Psoas muscle (tissue), 8 donors: ENCODE measurements around the gene MOB3B. TPM values are rescaled to one million over a fixed set of nuclear protein-coding genes. Genes with fewer than 3 reads are reported as not detected.

Source experiments
- ATAC-seq, 4 donors: fragments of 200-7000 bp; cut with Tn5 transposase; one replicate each; pipeline ENCODE4 v1.9.1; 2020; ENCODE audit warnings: moderate library complexity in 3 of 4, mild to moderate bottlenecking in 2 of 4
- DNase-seq, 2 donors: peaks; one replicate each; pipeline ENCODE4 v3.0.0-alpha.2; 2020
- H3K27ac ChIP-seq: fragments of 200-600 bp; one replicate; pipeline ENCODE4 v1.8.0; 2022
- H3K27me3 ChIP-seq, 3 donors: fragments of 200-600 bp in 1 of 3; one replicate each; pipeline versions ENCODE4 v1.6.1 to v1.8.0; 2013 to 2022; ENCODE audit warnings: low read length in 2 of 3, mild to moderate bottlenecking in 2 of 3, moderate library complexity in 1 of 3; ENCODE audit not compliant: insufficient read depth in 3 of 3
- H3K36me3 ChIP-seq, 2 donors: fragments of 200-600 bp in 1 of 2; one replicate each; pipeline versions ENCODE4 v1.6.1 to v1.8.0; 2013 to 2022; ENCODE audit warnings: low read depth in 1 of 2, mild to moderate bottlenecking in 1 of 2, moderate library complexity in 1 of 2; ENCODE audit not compliant: insufficient read depth in 1 of 2
- H3K4me1 ChIP-seq: fragments of 200-600 bp; one replicate; pipeline ENCODE4 v1.8.0; 2022
- H3K4me3 ChIP-seq: fragments of 200-600 bp; one replicate; pipeline ENCODE4 v1.8.0; 2022; ENCODE audit warnings: mild to moderate bottlenecking
- H3K9me3 ChIP-seq: fragments of 200-600 bp; one replicate; pipeline ENCODE4 v1.8.0; 2022
- WGBS, 3 donors: extraction: QIAGEN DNeasy Blood & Tissue Kit; methylation state at CpG; one replicate each; pipeline versions ENCODE4 v1.1.6 to v1.1.7; 2013; 5-methylcytosine and 5-hydroxymethylcytosine counted together
- intact Hi-C, 2 donors: fragments of 100-400 bp; cut with DNase I; formaldehyde crosslinking; loops; one replicate each; pipeline versions ENCODE4 v1.11.0 to v1.14.2; 2022
- polyA plus RNA-seq, 3 donors: library from polyadenylated mRNA; stranded (reverse); fragments of 200-250 nt; gene quantifications; one replicate each; pipeline ENCODE4 v1.2.3, GENCODE V29; 2013
- total RNA-seq, 4 donors: library from RNA; stranded (reverse); fragmentation: NEBNext Ultra II Directional in 2 of 4; extraction: Animal tissue kit (Norgen Biotek cat#: 25700) in 2 of 4; gene quantifications; one replicate each; pipeline versions ENCODE4 v1.2.1 to v1.2.4, GENCODE V29; 2021 to 2023
- TF ChIP-seq, protein P1 (sequence below): fragments of 200-600 bp; IDR thresholded peaks from one replicate; pipeline ENCODE4 v1.8.0; 2022; ENCODE audit warnings: antibody characterized with exemption
- donor health status: healthy with polysubstance abuse.
- donor health status: DM: no; HTN: no; CAD: no; lungs with moderate emphysema.
- donor health status: Bipolar disorder and iron deficiency.
- donor health status: healthy.
- donor health status: DM: yes; HTN: yes; CAD: no.
- donor health status: DM: no; HTN: no; CAD: no.
- donor health status: DM: no; HTN: no; CAD: no.
- donor health status: DM: yes; HTN: yes; CAD: no.

The MOB3B gene
- total and polyA plus RNA-seq, 7 donors, result 0.57 to 4.5 (median 1.8) TPM

DNA sequence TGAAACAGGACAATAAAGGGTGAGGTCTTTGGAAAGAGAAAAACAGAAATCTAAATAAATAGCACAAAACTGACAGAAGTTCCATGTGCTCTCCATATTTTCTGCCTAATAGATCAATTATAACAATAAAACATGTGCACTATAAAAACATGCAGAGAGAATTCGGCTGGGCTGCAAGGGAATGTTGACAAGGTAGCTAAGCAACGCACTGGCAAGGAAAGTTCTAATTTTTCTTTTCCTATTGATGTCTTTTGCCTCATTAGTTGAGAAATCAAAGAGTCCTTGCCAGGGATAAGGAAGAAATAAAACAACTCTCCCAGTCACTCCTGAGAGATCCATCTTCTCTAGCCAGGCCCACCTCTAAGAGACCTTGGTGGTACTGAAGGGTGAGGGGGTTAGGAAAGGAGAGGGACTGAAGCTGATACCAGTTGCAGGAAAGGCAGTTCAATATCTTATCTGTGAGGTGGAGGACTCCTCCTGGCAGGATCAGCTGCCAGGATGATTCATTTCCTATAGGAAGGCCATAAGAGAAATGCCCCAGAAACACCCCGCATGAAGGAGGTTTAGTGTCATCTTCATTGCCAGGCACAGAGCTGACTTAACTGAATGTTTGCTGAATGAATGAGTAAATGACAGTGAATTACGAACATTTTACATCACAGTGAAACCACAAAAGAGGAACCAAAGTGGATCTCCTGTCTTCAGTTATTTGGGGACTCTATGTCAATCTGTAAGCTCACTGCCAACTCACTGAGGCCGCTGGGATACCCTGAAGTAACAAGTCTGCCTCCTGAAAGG, 69.2 kb downstream of the MOB3B start:
- Histone ChIP-seq H3K27ac (no peak overlapping the region), H3K4me1 (peaks cover 18% of the 10 kb centered on the region), H3K36me3 (peaks cover 0 to 3% of the 10 kb centered on the region in 2 donors), H3K27me3 (no peaks in the 10 kb centered on the region), H3K9me3 (no peaks in the 10 kb centered on the region), H3K4me3 (no peak overlapping the region)
- TF ChIP-seq, protein P1, sequence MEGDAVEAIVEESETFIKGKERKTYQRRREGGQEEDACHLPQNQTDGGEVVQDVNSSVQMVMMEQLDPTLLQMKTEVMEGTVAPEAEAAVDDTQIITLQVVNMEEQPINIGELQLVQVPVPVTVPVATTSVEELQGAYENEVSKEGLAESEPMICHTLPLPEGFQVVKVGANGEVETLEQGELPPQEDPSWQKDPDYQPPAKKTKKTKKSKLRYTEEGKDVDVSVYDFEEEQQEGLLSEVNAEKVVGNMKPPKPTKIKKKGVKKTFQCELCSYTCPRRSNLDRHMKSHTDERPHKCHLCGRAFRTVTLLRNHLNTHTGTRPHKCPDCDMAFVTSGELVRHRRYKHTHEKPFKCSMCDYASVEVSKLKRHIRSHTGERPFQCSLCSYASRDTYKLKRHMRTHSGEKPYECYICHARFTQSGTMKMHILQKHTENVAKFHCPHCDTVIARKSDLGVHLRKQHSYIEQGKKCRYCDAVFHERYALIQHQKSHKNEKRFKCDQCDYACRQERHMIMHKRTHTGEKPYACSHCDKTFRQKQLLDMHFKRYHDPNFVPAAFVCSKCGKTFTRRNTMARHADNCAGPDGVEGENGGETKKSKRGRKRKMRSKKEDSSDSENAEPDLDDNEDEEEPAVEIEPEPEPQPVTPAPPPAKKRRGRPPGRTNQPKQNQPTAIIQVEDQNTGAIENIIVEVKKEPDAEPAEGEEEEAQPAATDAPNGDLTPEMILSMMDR, result no peak
- WGBS, 3 donors, result 67 to 68% (median 67%) methylated on average over 5 of the region's 5 CpGs
- DNase-seq, result no peak
- peak in 2 of 4 donors; percentile 17 to 19 for ATAC-seq
- intact Hi-C loops, result no loop called here

DNA sequence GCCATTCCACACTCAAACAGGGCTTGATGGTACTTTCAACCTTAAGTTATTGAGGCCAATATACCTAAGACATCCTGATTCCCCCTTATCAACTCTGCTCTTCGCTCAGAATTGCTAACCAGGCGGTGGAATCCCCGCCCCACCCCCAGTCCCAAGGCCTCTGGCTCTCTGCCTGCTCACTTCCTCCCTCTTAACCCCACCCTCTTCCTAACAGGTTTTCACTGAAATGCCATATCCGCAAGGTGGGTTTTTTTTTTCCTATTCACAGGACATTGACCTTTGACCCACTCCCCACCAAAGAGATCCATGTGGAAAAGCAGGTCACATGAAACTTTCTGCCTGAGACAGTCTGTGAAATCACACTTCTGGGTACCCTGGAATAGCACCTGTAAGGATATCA, 72.2 kb downstream of the MOB3B start:
- intact Hi-C loops, result no loop called here
- H3K4me3 ChIP-seq, result no peak overlapping the region

DNA sequence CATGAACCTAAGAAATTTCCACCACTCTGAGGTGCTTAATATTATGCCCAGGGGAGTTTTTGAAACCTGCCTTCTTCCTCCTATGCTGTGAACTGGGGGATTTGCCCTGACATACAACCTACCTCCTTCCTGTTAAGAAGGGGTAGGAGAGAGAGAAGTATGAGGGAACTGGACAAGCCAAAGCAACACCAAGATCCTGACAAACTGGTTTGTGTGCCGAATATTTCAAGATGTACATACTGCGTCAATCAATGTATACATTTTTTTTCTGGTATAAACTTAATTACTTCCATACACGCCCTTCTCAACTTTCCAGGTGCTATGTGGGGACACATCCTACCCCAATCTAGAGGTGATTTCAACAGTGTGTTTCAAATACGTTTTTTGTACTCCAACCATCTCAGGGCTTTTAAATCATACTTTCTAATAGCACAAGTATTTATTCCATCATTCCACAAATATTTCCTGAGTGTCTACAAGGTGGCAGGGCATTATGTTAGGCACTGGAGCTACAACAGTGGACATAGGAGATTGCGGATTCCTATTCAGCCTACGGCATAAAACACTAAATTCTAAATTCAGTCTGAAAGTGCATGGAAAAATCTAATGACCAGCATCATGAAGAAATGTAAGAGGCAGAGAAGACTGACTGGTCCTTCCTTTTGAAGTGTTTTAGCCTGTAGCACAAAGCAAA, 75.6 kb downstream of the MOB3B start:
- Histone ChIP-seq H3K4me1 (peaks cover 18% of the 10 kb centered on the region), H3K27ac (no peak overlapping the region), H3K9me3 (no peaks in the 10 kb centered on the region), H3K4me3 (no peak overlapping the region), H3K36me3 (peaks cover 0 to 13% of the 10 kb centered on the region in 2 donors), H3K27me3 (no peaks in the 10 kb centered on the region)
- TF ChIP-seq, protein P1, result no peak
- ATAC-seq (no peak), DNase-seq (no peak)
- 90 to 93% (median 92%) methylated on average over 6 of the region's 6 CpGs for WGBS, 3 donors
- intact Hi-C loops, result loop anchor here in 1 of 2 donors (5.0 kb wide), 1 partner anchor 63 kb away; no protein-coding TSS in a partner anchor

More for the DNA sequence above, 72.2 kb downstream of the MOB3B start:
- no peak overlapping the region for H3K27ac ChIP-seq
- no peaks in the 10 kb centered on the region for H3K27me3 ChIP-seq
- H3K36me3 ChIP-seq, result peaks cover 0 to 13% of the 10 kb centered on the region in 2 donors
- H3K4me1 ChIP-seq, result peaks cover 18% of the 10 kb centered on the region
- WGBS, 3 donors, result 67 to 88% (median 78%) methylated on average over 4 of the region's 4 CpGs
- TF ChIP-seq, protein P1, result no peak
- ATAC-seq, result no peak
- no peak for DNase-seq
- no peaks in the 10 kb centered on the region for H3K9me3 ChIP-seq

DNA sequence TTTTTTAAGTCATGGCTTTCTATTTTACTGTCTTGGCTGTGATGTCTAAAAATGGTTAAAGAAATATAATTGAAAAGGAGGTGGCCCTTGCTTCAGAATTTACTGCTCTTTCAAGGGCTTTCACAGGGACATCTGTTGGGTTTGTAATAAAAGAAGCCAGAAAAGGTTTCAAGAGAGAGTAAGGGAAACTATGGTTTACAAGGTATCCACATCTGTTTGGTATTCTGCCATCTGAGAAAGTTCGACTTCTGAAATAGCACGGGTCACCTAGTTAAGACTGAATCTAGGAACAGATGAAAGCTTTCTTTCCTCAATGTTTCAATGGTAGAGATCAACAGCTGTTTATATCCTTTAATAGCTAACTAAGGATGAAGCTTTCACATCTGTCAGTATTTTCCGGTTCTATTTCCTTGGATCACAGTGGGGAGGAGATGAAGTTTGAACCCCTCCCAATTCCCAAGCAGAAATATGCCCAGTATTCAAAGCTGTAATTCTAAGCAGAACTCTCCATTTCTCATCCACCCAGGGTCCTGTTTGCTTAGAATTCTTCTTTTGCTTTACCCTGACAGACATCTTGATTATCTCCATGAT, 78.3 kb downstream of the MOB3B start:
- Histone ChIP-seq H3K4me1 (peaks cover 2% of the 10 kb centered on the region), H3K27me3 (no peaks in the 10 kb centered on the region), H3K9me3 (no peaks in the 10 kb centered on the region), H3K27ac (no peak overlapping the region), H3K36me3 (peaks cover 0 to 13% of the 10 kb centered on the region in 2 donors), H3K4me3 (no peak overlapping the region)
- TF ChIP-seq, protein P1, result no peak
- intact Hi-C loops, result loop anchor here in 1 of 2 donors (5.0 kb wide), 1 partner anchor 66 kb away; no protein-coding TSS in a partner anchor
- ATAC-seq, result no peak
- 30 to 43% (median 32%) methylated on average over 3 of the region's 3 CpGs for WGBS, 3 donors
- DNase-seq, result no peak
